Adrenal gland (tissue), 5 donors: ENCODE results near the gene SGMS1.

Experiments used
- POLR2A ChIP-seq, 2 donors: fragments of 450-650 bp; IDR thresholded peaks; one replicate each; pipeline ENCODE4 v1.6.1; 2017; ENCODE audit warnings: antibody characterized with exemption in 2 of 2, mild to moderate bottlenecking in 2 of 2, moderate library complexity in 1 of 2
- TF ChIP-seq, protein P1 (sequence below), 6 experiments: fragments of 450-650 bp in 4 of 6; fragments of 200-600 bp in 2 of 6; sonication (generic) in 1 of 6; IDR thresholded peaks; 1 replicate in 5 of 6; 2 replicates in 1 of 6; pipeline versions ENCODE4 v1.5.1 to v1.8.0; 2016 to 2021; ENCODE audit warnings: antibody characterized with exemption in 6 of 6, mild to moderate bottlenecking in 2 of 6, moderate library complexity in 1 of 6
- donor health status: DM: no; HTN: no; CAD: no.

DNA sequence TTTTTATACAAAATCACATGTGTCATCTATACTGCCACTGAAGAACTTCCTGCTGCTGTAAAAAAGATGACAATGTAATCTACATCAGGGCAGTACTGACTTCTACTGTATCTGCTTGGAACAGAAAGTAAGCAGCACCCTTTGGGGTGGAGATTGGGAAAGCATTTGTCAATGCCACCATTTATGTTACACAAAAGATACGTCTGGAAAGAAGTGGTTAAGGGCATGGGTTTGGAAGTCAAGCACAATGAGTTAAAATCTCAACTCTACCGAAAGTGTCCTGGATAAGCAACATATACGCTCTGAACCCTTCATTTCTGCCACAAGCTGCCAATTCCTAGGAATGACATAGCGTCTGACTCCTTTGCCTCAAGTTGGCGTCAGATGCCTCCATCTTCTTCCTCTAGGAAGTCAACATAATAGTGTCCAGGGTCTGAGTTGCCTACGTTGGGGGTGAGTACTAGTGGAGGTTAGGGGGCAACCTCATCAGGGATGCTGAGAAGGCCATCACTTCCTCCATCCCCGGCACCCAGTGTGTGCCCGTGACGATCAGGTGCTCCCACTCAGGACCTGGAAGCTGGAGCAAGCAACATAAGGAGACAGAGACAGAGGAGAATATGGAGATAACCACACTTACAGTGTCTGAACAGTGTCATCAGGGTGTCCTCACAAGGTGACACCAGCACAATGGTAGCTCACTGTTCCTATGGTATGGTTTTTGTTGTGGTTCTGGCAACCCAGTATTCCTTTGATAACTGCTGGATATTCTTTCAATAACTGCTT lies 58.3 kb downstream of the SGMS1 start:
- TF ChIP-seq, protein P1, sequence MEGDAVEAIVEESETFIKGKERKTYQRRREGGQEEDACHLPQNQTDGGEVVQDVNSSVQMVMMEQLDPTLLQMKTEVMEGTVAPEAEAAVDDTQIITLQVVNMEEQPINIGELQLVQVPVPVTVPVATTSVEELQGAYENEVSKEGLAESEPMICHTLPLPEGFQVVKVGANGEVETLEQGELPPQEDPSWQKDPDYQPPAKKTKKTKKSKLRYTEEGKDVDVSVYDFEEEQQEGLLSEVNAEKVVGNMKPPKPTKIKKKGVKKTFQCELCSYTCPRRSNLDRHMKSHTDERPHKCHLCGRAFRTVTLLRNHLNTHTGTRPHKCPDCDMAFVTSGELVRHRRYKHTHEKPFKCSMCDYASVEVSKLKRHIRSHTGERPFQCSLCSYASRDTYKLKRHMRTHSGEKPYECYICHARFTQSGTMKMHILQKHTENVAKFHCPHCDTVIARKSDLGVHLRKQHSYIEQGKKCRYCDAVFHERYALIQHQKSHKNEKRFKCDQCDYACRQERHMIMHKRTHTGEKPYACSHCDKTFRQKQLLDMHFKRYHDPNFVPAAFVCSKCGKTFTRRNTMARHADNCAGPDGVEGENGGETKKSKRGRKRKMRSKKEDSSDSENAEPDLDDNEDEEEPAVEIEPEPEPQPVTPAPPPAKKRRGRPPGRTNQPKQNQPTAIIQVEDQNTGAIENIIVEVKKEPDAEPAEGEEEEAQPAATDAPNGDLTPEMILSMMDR (IDR thresholded peaks at IDR 0.05) = no peak
- no peak for TF ChIP-seq POLR2A (IDR thresholded peaks at IDR 0.05)
